Cardiac fibroblast (primary cell): ENCODE results near the gene KITLG.

ENCODE experiments used
- DNase-seq, 2 donors: peaks; one replicate each; pipeline versions ENCODE4 v3.0.0 to v3.0.0-alpha.2; 2010; ENCODE audit warnings: low read depth in 2 of 2
- H3K4me3 ChIP-seq, 2 donors: replicated peaks in 1 of 2; 1 replicate in 1 of 2; 2 replicates in 1 of 2; pipeline ENCODE4 v1.5.1; 2011; ENCODE audit warnings: low read depth in 2 of 2, low read length in 2 of 2, mild to moderate bottlenecking in 2 of 2, moderate library complexity in 1 of 2
- TF ChIP-seq, protein P1 (sequence below): IDR thresholded peaks from one replicate; pipeline ENCODE4 v1.5.1; 2011; ENCODE audit warnings: low read depth, mild to moderate bottlenecking, low read length, inconsistent platforms

KITLG gene

DNA sequence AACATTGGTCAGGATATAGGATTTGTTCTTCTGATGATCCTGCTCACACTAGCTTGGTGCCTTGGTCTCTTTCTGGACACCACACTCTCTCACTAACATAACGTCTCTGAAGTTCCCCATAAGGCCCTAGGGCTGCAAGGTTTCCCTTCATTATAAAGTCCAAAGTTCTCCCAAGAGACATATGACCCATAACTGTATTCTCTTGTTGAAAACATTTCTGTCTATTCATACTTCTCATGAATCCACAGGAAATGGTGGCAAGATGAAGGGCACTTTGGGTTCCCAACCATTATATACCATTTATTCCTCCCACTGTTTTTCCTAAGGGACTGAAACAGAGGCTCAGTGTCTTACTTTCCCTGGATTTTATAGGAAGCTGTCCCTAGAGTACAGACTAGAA lies 37.1 kb upstream of the KITLG start:
- no peak overlapping the region for H3K4me3 ChIP-seq
- DNase-seq, result no peak
- TF ChIP-seq, protein P1, sequence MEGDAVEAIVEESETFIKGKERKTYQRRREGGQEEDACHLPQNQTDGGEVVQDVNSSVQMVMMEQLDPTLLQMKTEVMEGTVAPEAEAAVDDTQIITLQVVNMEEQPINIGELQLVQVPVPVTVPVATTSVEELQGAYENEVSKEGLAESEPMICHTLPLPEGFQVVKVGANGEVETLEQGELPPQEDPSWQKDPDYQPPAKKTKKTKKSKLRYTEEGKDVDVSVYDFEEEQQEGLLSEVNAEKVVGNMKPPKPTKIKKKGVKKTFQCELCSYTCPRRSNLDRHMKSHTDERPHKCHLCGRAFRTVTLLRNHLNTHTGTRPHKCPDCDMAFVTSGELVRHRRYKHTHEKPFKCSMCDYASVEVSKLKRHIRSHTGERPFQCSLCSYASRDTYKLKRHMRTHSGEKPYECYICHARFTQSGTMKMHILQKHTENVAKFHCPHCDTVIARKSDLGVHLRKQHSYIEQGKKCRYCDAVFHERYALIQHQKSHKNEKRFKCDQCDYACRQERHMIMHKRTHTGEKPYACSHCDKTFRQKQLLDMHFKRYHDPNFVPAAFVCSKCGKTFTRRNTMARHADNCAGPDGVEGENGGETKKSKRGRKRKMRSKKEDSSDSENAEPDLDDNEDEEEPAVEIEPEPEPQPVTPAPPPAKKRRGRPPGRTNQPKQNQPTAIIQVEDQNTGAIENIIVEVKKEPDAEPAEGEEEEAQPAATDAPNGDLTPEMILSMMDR, result no peak

DNA sequence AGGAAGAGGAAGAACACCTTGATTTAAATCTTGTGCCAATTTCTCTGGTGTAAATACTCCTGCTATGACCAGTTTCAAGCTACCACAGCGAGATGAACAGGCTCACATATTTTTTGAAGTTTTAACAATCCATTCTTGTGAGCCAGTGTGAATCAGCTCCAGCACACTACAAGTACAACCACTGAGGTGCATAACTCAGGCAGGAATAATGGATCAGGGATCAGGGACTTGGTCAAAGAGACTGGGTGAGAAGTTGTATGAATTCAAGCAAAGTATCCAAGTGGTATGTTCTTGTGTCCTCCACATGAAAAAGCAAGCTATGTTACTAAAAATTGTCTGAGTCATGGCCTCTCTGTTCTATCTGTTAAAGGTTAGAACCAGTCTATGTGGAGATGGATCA lies 35.2 kb upstream of the KITLG start:
- no peak overlapping the region for H3K4me3 ChIP-seq
- TF ChIP-seq, protein P1, result no peak
- peak in 1 of 2 donors; percentile 50 for DNase-seq

DNA sequence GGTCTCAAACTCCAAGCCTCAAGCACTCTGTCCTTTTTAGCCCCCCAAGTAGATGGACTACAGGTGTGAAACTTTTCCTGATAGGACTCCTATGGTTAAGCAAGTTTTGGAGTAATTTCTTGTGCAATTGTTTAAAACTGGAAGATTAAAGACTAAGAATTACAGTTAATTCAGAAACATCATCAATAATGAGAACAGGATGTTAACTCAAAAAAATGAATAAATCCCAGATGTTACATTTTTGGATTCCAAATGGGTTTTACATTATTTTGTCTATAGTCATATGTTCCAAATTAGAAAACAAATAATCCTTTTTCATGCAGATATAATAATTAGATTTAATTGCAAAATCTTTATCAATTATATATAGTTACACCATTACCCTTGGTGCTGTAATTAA lies 24.4 kb upstream of the KITLG start:
- no peak for DNase-seq
- TF ChIP-seq, protein P1, result no peak
- no peak overlapping the region for H3K4me3 ChIP-seq

DNA sequence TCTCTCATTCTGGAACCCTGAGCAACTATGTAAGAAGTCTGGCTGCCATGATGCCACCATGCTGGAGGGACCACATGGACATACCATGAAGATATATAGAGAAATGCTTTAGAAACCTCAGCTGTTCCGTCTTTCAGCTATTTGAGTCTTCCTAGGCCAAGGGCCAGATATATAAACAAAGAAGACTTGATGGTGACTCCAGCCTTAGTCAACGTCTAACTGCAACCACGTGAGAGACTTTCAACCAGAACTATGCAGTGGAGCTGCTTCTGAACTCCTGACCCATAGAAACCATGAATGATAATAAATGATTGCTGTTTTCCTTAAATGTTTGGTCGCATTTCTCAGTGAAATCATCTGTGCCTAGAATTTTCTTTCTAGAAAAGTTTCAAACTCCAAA lies 20.0 kb upstream of the KITLG start:
- TF ChIP-seq, protein P1, result no peak
- peak; percentile 54 to 90 for DNase-seq
- H3K4me3 ChIP-seq, result no peak overlapping the region

DNA sequence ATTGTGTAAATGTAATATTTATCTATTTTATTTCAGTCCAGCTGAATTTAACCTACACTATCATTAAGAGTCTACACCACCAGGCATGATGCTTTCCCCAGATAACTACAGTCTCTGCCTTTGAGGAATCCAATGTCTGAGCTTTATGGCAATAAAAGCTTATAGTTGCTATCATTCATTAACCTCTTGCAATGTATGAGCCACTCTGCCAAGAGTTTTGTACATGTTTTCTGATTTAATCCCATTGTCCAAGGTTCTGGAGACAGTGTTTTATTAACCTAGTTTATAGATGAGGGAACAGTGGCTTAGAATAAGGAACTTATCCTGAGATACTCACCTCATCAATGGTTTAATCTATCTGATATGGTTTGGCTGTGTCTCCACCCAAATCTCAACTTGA lies 17.1 kb upstream of the KITLG start:
- TF ChIP-seq, protein P1, result no peak
- no peak overlapping the region for H3K4me3 ChIP-seq
- no peak for DNase-seq

DNA sequence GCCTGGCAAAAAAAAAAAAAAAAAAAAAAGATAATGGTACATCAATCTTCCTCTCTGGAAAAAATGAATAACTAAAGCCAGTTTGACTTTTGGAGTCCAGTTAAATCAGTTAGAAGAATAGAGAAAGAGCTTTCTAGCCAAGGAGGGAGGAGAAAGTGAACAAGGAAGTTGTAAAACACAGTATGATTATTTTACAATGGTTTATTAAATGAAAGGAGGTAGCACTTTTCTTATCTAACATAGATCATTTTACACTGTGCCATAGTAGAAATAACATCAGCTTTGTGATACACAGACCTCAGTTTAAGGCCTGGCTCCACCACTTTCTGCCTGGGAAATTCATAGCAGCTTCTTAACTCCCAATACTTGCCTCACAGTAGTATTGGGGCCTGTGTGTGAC lies 15.4 kb upstream of the KITLG start:
- DNase-seq, result no peak
- no peak overlapping the region for H3K4me3 ChIP-seq
- TF ChIP-seq, protein P1, result no peak

DNA sequence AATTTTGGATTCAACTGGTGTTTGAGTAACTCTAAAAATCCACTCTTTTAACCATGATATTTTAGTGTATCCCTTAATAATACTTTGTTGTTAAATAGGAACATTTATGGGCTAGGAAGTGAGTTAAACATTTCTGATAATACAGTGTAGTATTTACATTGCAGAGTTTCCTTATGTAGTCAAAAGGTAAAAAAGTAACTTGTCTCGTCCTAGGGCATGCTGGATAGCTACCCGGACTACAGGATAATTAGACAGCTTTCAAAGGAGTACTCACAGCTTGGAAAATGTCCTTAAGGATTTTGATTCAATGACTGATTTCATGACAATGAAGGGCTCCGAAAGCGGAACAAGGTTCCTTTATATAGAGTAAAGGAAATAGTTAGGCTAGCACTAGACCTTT lies 14.5 kb upstream of the KITLG start:
- no peak for DNase-seq
- no peak overlapping the region for H3K4me3 ChIP-seq
- TF ChIP-seq, protein P1, result no peak
